ENCODE data around the gene SFXN3. TPM values are rescaled to one million over a fixed set of nuclear protein-coding genes. Genes with fewer than 3 reads are reported as not detected.

The SFXN3 gene
- total and polyA plus RNA-seq, 2 of the 13 experiments (the other 11 are each of a cell fraction or from before 2014, with no cell fraction given), result 16.8 to 71.5 TPM

GRCh38 chr10:101050208-101051069 is 19.4 kb downstream of the SFXN3 start (continued):
- TF ChIP-seq ZNF800 (CRISPR knock-in tag; IDR thresholded peaks at IDR 0.05) (peak; percentile 33; the same call in 1 of the 2 replicates), ZNF75D (CRISPR knock-in tag; IDR thresholded peaks at IDR 0.05; ENCODE audit: borderline replicate concordance) (no peak), ZNF766 (CRISPR knock-in tag; IDR thresholded peaks at IDR 0.05; ENCODE audit: borderline replicate concordance) (0 out of 2 replicates have a peak, but pooled peaks have one; percentile 39), MAX (IDR thresholded peaks at IDR 0.05) (peak; percentile 44; the same call in 1 of the 2 replicates), SP5 (CRISPR knock-in tag; IDR thresholded peaks at IDR 0.05; ENCODE audit: borderline replicate concordance, low read depth) (no peak), NR2F6 (IDR thresholded peaks at IDR 0.05) (no peak), NR2F6 (CRISPR knock-in tag; IDR thresholded peaks at IDR 0.05) (no peak), SAFB2 (CRISPR knock-in tag; IDR thresholded peaks at IDR 0.05; ENCODE audit: borderline replicate concordance, low read depth) (no peak), KAT8 (CRISPR knock-in tag; IDR thresholded peaks at IDR 0.05) (0 out of 2 replicates have a peak, but pooled peaks have one; percentile 31), THAP8 (CRISPR knock-in tag; IDR thresholded peaks at IDR 0.05; ENCODE audit: borderline replicate concordance) (no peak), ATF7-NPFF (CRISPR knock-in tag; IDR thresholded peaks at IDR 0.05; ENCODE audit: low read depth) (no peak), ZKSCAN8 (CRISPR knock-in tag; IDR thresholded peaks at IDR 0.05; ENCODE audit: borderline replicate concordance) (no peak), TBX2 (CRISPR knock-in tag; IDR thresholded peaks at IDR 0.05; ENCODE audit: borderline replicate concordance) (0 out of 2 replicates have a peak, but pooled peaks have one; percentile 23), ZNF782 (CRISPR knock-in tag; IDR thresholded peaks at IDR 0.05; ENCODE audit: borderline replicate concordance) (no peak), ZBTB1 (CRISPR knock-in tag; IDR thresholded peaks at IDR 0.05; ENCODE audit: borderline replicate concordance) (no peak), ZNF282 (IDR thresholded peaks at IDR 0.05; ENCODE audit: partially characterized antibody) (no peak), ZNF83 (CRISPR knock-in tag; IDR thresholded peaks at IDR 0.05; ENCODE audit: borderline replicate concordance) (no peak), MAZ (IDR thresholded peaks at IDR 0.05; ENCODE audit: borderline replicate concordance, low read depth, low read length) (0 out of 2 replicates have a peak, but pooled peaks have one; percentile 32), MAZ (CRISPR knock-in tag; IDR thresholded peaks at IDR 0.05; ENCODE audit: low read depth) (0 out of 2 replicates have a peak, but pooled peaks have one; percentile 35), ZNF468 (CRISPR knock-in tag; IDR thresholded peaks at IDR 0.05) (no peak), ZNF572 (CRISPR knock-in tag; IDR thresholded peaks at IDR 0.05) (no peak), ZC3H4 (CRISPR knock-in tag; IDR thresholded peaks at IDR 0.05; ENCODE audit: borderline replicate concordance) (no peak), MTERF4 (CRISPR knock-in tag; IDR thresholded peaks at IDR 0.05) (no peak), FOXC1 (CRISPR knock-in tag; IDR thresholded peaks at IDR 0.05; ENCODE audit: borderline replicate concordance) (no peak), FLYWCH1 (CRISPR knock-in tag; IDR thresholded peaks at IDR 0.05) (no peak)
